NCI-H226 (cell line): ENCODE measurements around the gene ALPL.

ENCODE experiments used
- DNase-seq: peaks from one replicate; pipeline ENCODE4 v3.0.0-alpha.2; 2015

Gene ALPL

GRCh38 chr1:21621761-21622436, 112.7 kb downstream of the ALPL start:
- DNase-seq, result no peak

GRCh38 chr1:21622466-21623315, 113.5 kb downstream of the ALPL start:
- DNase-seq, result peak; percentile 13

- DNase-seq, result no peak
Observed at GRCh38 chr1:21623410-21623961, 114.3 kb downstream of the ALPL start.

- DNase-seq, result no peak
Observed at GRCh38 chr1:21624571-21625389, 115.6 kb downstream of the ALPL start.

GRCh38 chr1:21625390-21626190, 116.4 kb downstream of the ALPL start:
- no peak for DNase-seq

GRCh38 chr1:21626921-21627339, 117.7 kb downstream of the ALPL start:
- no peak for DNase-seq
